GM12872 (cell line): ENCODE measurements around the gene PHLDB1.

ENCODE experiments used
- TF ChIP-seq, protein P1 (sequence below): IDR thresholded peaks from 3 replicates; pipeline ENCODE4 v1.5.1; 2011; ENCODE audit warnings: low read depth, mild to moderate bottlenecking, low read length, moderate library complexity; ENCODE audit not compliant: insufficient read depth

The PHLDB1 gene

DNA sequence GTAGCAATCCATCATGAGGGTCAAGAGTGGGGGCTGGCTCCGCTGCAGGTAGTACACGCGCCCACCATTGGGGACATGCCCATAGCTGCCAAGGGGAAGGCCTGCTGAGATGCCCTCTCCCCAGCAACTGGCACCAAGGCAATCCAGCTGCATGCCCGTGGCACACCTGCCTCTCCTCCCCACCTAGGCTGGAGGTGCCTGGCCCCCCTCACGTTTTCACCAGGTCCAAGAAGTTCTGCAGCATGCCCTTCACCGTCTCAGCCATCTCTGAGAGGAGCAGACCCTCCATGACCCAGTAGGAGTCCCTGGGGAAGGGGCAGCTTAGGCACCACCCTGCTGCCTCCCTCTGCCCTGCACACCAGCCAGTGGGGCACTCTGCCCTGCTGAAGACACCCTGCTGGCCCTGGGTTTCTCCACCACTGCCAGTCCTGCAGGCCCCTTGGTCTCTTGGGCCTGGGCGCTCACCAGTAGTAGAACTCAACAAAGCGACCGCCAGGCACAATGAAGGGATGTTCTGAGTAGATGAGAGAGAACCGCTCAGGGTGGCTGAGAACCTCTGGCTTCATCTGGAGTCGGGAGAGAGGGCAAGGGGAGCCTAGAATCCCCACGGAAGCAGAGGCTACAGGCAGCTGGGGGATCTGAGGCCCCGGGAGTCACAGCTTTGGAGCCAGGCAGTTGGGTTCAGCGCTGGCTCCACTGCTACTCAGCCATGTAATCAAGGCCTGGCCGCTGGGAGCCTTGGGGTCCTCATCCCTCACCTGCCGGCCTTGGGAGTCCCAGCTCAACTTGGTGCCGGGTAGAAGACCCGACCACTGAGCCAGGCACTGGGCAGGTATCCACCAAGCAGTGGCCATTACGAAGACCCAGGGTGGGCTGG, 54.2 kb downstream of the PHLDB1 start:
- TF ChIP-seq, protein P1, sequence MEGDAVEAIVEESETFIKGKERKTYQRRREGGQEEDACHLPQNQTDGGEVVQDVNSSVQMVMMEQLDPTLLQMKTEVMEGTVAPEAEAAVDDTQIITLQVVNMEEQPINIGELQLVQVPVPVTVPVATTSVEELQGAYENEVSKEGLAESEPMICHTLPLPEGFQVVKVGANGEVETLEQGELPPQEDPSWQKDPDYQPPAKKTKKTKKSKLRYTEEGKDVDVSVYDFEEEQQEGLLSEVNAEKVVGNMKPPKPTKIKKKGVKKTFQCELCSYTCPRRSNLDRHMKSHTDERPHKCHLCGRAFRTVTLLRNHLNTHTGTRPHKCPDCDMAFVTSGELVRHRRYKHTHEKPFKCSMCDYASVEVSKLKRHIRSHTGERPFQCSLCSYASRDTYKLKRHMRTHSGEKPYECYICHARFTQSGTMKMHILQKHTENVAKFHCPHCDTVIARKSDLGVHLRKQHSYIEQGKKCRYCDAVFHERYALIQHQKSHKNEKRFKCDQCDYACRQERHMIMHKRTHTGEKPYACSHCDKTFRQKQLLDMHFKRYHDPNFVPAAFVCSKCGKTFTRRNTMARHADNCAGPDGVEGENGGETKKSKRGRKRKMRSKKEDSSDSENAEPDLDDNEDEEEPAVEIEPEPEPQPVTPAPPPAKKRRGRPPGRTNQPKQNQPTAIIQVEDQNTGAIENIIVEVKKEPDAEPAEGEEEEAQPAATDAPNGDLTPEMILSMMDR: no peak

DNA sequence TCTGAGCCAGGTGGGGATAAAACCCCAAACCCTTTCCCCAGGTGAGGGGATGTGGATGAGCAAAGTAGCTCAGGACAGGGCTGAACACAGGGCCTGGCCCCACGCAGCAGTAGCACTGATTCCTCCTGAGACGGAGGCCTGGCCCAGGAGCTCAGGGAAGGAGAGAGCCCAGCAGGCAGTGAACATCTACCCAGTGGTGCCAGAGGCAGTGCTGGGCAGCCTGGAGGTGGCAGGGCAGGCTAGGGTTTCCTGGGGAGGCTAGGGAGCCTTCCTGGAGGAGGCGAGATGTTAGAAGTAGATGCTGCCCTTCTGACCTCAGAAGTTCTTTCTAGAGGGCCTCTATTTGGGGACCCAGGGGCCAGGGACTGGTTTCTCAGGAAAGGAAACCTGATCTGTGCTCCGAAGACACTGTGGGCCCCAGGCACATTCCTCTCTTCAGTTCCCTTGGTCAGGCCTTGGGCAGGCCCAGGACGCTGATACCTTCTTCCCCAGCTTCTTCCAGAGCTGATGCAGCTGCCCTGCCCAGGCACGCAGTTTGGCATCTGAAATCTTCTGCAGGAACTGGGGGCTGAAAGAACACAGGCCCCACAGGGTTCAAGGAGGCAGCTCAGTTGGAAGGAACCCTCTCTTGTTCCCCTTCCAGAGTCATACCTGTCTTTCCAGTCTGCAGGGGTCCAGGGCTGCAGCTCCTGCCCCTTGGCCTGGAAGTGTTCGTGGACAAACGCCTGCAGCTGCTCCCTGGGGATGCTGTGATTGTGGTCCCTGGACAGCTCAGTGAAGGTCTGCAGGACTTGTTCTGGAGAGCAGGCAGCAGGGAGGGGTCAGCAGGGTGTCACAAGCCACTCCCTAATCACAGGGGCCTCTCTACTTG, 55.2 kb downstream of the PHLDB1 start:
- TF ChIP-seq, protein P1: no peak

DNA sequence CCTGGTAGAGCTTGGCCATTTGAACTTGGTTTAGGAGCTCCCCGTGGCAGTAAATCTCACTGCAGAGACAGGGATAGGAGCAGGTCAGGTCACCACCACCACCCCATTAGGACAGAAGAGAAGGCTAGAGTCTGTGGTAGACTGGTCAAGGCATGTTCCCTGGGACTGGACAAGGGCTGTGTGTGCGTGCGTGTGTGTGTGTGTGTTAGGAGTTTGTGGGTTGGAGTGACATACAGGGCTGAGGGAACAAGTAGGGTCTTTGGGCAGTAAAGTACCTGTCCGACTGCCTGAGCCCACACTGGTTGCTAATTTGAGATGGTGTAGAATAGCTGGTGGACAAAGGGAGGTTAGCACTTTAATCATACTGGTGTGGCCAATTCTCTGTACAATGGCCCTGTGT, 56.0 kb downstream of the PHLDB1 start:
- TF ChIP-seq, protein P1: no peak

DNA sequence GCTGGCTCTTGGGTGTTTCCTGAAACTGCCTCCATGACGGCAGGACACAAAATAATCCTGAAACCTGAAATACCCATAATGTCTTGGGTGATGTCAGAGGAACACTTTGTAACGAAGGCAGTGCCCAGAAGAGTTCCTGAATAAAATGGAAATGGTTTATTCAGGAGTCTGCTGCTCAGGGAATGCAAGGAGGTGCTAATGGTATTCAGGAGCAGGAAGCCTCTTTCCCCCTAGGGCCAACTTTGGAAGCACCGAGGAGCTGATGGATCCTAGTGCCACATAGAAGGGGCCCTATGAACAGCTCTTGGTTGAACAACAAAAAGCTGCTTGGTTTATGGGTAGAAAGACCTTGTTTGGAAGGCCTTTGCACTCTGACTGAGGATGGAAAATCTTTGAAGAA, 56.5 kb downstream of the PHLDB1 start:
- TF ChIP-seq, protein P1: no peak

DNA sequence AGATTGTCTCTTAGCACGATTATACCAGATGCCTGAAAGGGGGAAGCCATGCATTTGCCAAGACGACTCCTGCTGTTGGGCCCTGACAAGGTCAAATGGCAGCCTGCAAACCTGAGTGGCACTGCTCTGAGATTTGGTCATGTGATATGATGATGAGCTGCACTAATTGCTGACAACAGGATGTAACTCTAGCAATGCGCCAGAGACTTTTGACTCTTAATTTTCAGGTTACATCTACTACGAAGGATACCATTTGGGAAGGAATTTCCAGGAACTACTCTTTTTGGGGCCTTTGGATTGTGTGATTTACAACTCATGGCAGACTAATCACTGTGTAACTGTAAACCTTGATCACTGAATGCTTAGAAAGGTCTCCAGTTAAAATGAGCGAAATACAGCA, 59.0 kb downstream of the PHLDB1 start:
- TF ChIP-seq, protein P1: no peak

DNA sequence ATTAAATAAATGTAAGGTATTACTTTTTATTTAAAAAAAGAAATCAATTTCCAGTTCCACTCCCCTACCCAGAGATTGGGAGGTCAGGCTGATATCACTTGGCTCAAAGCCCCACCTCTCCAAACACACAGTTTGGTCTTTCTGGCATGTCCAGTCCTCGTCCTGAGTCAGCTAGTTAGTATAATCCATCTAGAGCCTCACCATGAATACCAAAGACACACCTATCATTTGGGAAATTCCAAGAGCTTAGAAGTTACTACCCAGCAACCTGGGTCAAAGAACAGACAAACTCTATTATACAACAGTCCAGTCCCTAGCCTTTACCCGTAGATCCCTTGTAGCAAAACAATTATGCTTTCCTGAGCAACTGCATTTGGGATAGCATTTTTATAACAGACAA, 62.6 kb downstream of the PHLDB1 start:
- TF ChIP-seq, protein P1: no peak

DNA sequence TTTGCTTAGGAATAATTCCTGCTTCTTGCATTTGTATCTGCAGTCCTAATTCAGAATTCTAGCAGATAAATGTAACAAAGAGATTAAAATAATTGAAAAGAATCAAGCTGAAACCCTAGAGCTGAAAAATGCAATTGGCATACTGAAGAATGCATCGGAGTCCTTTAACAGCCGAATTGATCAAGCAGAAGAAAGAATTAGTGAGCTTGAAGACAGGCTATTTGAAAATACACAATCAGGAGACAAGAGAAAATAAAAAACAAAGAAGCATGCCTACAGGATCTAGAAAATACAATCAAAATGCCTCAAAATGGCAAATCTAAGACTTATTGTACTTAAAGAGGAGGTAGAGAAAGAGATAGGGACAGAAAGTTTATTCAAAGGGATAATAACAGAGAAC, 63.8 kb downstream of the PHLDB1 start:
- TF ChIP-seq, protein P1: no peak
